HepG2 (cell line): ENCODE measurements around the gene CFAP92. TPM values are rescaled to one million over a fixed set of nuclear protein-coding genes. Genes with fewer than 3 reads are reported as not detected.

Experiments
- ATF7-NPFF ChIP-seq: sonication (generic); formaldehyde crosslinking; IDR thresholded peaks from 2 replicates; pipeline ENCODE4 v1.8.1; 2023; ENCODE audit warnings: mild to moderate bottlenecking, low read depth, missing genetic modification reagents, moderate library complexity
- BATF2 ChIP-seq: sonication (generic); formaldehyde crosslinking; IDR thresholded peaks from 2 replicates; pipeline ENCODE4 v1.8.0; 2022; ENCODE audit warnings: mild to moderate bottlenecking, missing genetic modification reagents, moderate library complexity
- ELF1 ChIP-seq: sonication (generic); formaldehyde crosslinking; IDR thresholded peaks from 2 replicates; pipeline ENCODE4 v1.4.0; 2020; ENCODE audit warnings: missing genetic modification reagents
- HOXA5 ChIP-seq: sonication (generic); formaldehyde crosslinking; IDR thresholded peaks from 2 replicates; pipeline ENCODE4 v1.4.0; 2020; ENCODE audit warnings: missing genetic modification reagents
- KDM2A ChIP-seq: sonication (generic); formaldehyde crosslinking; IDR thresholded peaks from 2 replicates; pipeline ENCODE4 v1.4.0; 2020; ENCODE audit warnings: low read depth, missing genetic modification reagents, borderline replicate concordance
- KDM3A ChIP-seq: IDR thresholded peaks from 2 replicates; pipeline ENCODE4 v1.6.1; 2018; ENCODE audit warnings: low read depth, missing compliant biosample characterization
- NAIF1 ChIP-seq: sonication (generic); formaldehyde crosslinking; IDR thresholded peaks from 2 replicates; pipeline ENCODE4 v1.5.0; 2020; ENCODE audit warnings: mild to moderate bottlenecking, missing genetic modification reagents, borderline replicate concordance
- NFKB2 ChIP-seq: sonication (generic); formaldehyde crosslinking; IDR thresholded peaks from 2 replicates; pipeline ENCODE4 v1.4.0; 2020; ENCODE audit warnings: missing genetic modification reagents, borderline replicate concordance
- NFYB ChIP-seq: sonication (generic); formaldehyde crosslinking; IDR thresholded peaks from 2 replicates; pipeline ENCODE4 v1.4.0; 2020; ENCODE audit warnings: missing genetic modification reagents
- NFYC ChIP-seq: IDR thresholded peaks from 2 replicates; pipeline ENCODE4 v1.6.1; 2016; ENCODE audit warnings: missing genetic modification reagents, missing compliant biosample characterization
- RFXAP ChIP-seq: sonication (generic); formaldehyde crosslinking; IDR thresholded peaks from 2 replicates; pipeline ENCODE4 v1.4.0; 2020; ENCODE audit warnings: missing genetic modification reagents, borderline replicate concordance
- SNAI1 ChIP-seq: sonication (generic); formaldehyde crosslinking; IDR thresholded peaks from 2 replicates; pipeline ENCODE4 v1.5.0; 2020; ENCODE audit warnings: mild to moderate bottlenecking, missing genetic modification reagents, borderline replicate concordance
- SNAPC2 ChIP-seq: sonication (generic); formaldehyde crosslinking; IDR thresholded peaks from 2 replicates; pipeline ENCODE4 v1.8.1; 2022; ENCODE audit warnings: mild to moderate bottlenecking, missing genetic modification reagents
- TMF1 ChIP-seq: sonication (generic); formaldehyde crosslinking; IDR thresholded peaks from 2 replicates; pipeline ENCODE4 v1.8.1; 2022; ENCODE audit warnings: low read depth, missing genetic modification reagents
- ZGPAT ChIP-seq: IDR thresholded peaks from 2 replicates; pipeline ENCODE4 v1.6.1; 2016; ENCODE audit warnings: mild to moderate bottlenecking
- ZMYM2 ChIP-seq: sonication (generic); formaldehyde crosslinking; IDR thresholded peaks from 2 replicates; pipeline ENCODE4 v1.8.0; 2022; ENCODE audit warnings: mild to moderate bottlenecking, missing genetic modification reagents
- ZNF180 ChIP-seq: sonication (generic); formaldehyde crosslinking; IDR thresholded peaks from 2 replicates; pipeline ENCODE4 v1.4.0; 2020; ENCODE audit warnings: low read depth, missing genetic modification reagents, borderline replicate concordance
- ZNF224 ChIP-seq: sonication (generic); formaldehyde crosslinking; IDR thresholded peaks from 2 replicates; pipeline ENCODE4 v1.5.0; 2020; ENCODE audit warnings: mild to moderate bottlenecking, missing genetic modification reagents
- ZNF232 ChIP-seq: sonication (generic); formaldehyde crosslinking; IDR thresholded peaks from 2 replicates; pipeline ENCODE4 v1.4.0; 2020; ENCODE audit warnings: missing genetic modification reagents, borderline replicate concordance
- ZNF256 ChIP-seq: sonication (generic); formaldehyde crosslinking; conservative IDR thresholded peaks from 2 replicates; pipeline ENCODE4 v1.4.0; 2020; ENCODE audit warnings: missing genetic modification reagents
- ZNF547 ChIP-seq: sonication (generic); formaldehyde crosslinking; IDR thresholded peaks from 2 replicates; pipeline ENCODE4 v1.5.1; 2020; ENCODE audit warnings: mild to moderate bottlenecking, missing genetic modification reagents
- ZNF563 ChIP-seq: sonication (generic); formaldehyde crosslinking; IDR thresholded peaks from 2 replicates; pipeline ENCODE4 v1.8.0; 2022; ENCODE audit warnings: mild to moderate bottlenecking, moderate library complexity, missing genetic modification reagents
- polyA plus RNA-seq, 8 experiments: library from polyadenylated mRNA; depleted of rRNA in 3 of 8; stranded (reverse) in 7 of 8; unstranded in 1 of 8; fragments of >200 nt; fragmentation: Illumina TruSeq in 4 of 8; extraction: Trizol in 4 of 8; gene quantifications; 2 replicates each; pipeline versions ENCODE4 v1.2.1 to v1.2.3, GENCODE V29; 2011 to 2016; ENCODE audit warnings: low read depth in 4 of 8, missing spikeins in 1 of 8, mixed read lengths in 1 of 8; ENCODE audit not compliant: insufficient read depth in 1 of 8
- total RNA-seq, 5 experiments: library from RNA; depleted of rRNA; stranded (reverse); fragments of >200 nt; fragmentation: Illumina TruSeq; extraction: Trizol; gene quantifications; 2 replicates each; pipeline ENCODE4 v1.2.3, GENCODE V29; 2016; ENCODE audit warnings: low read depth in 1 of 5
- TF ChIP-seq, protein P1 (sequence below): sonication (generic); formaldehyde crosslinking; IDR thresholded peaks from 2 replicates; pipeline ENCODE4 v1.4.0; 2020; ENCODE audit warnings: missing genetic modification reagents
- TF ChIP-seq, protein P2 (sequence below): sonication (generic); formaldehyde crosslinking; IDR thresholded peaks from 2 replicates; pipeline ENCODE4 v1.9.0; 2022; ENCODE audit warnings: low read depth, missing genetic modification reagents

CFAP92 gene
- total and polyA plus RNA-seq, 2 of the 13 experiments (the other 11 are each of a cell fraction or from before 2014, with no cell fraction given), result 0.18 to 0.46 TPM

- 0 out of 2 replicates have a peak, but pooled peaks have one; percentile 39 for TF ChIP-seq ELF1 (CRISPR knock-in tag)
- TF ChIP-seq ZNF547 (CRISPR knock-in tag), result no peak
- no peak for TF ChIP-seq TMF1 (CRISPR knock-in tag)
- TF ChIP-seq, protein P1, sequence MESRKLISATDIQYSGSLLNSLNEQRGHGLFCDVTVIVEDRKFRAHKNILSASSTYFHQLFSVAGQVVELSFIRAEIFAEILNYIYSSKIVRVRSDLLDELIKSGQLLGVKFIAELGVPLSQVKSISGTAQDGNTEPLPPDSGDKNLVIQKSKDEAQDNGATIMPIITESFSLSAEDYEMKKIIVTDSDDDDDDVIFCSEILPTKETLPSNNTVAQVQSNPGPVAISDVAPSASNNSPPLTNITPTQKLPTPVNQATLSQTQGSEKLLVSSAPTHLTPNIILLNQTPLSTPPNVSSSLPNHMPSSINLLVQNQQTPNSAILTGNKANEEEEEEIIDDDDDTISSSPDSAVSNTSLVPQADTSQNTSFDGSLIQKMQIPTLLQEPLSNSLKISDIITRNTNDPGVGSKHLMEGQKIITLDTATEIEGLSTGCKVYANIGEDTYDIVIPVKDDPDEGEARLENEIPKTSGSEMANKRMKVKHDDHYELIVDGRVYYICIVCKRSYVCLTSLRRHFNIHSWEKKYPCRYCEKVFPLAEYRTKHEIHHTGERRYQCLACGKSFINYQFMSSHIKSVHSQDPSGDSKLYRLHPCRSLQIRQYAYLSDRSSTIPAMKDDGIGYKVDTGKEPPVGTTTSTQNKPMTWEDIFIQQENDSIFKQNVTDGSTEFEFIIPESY (CRISPR knock-in tag), result peak; percentile 56; the same call in 1 of the 2 replicates
- peak; percentile 65; the same call in 1 of the 2 replicates for TF ChIP-seq RFXAP (CRISPR knock-in tag)
- peak; percentile 74 for TF ChIP-seq NFYB (CRISPR knock-in tag)
- peak; percentile 66; the same call in 1 of the 2 replicates for TF ChIP-seq NFKB2 (CRISPR knock-in tag)
- 0 out of 2 replicates have a peak, but pooled peaks have one; percentile 48 for TF ChIP-seq SNAPC2 (CRISPR knock-in tag)
- TF ChIP-seq ZGPAT (CRISPR knock-in tag), result peak; percentile 20; the same call in 1 of the 2 replicates
- TF ChIP-seq ZNF180 (CRISPR knock-in tag), result no peak
- TF ChIP-seq ZMYM2 (CRISPR knock-in tag), result no peak
- peak; percentile 62; the same call in 1 of the 2 replicates for TF ChIP-seq ZNF232 (CRISPR knock-in tag)
- TF ChIP-seq ZNF224 (CRISPR knock-in tag), result no peak
- 0 out of 2 replicates have a peak, but pooled peaks have one; percentile 57 for TF ChIP-seq ZNF256 (CRISPR knock-in tag)
- TF ChIP-seq KDM2A (CRISPR knock-in tag), result peak; percentile 47; the same call in 1 of the 2 replicates
- TF ChIP-seq KDM3A, result no peak
- TF ChIP-seq HOXA5 (CRISPR knock-in tag), result 0 out of 2 replicates have a peak, but pooled peaks have one; percentile 55
- no peak for TF ChIP-seq NAIF1 (CRISPR knock-in tag)
- no peak for TF ChIP-seq BATF2 (CRISPR knock-in tag)
- TF ChIP-seq SNAI1 (CRISPR knock-in tag), result no peak; the same call in 1 of the 2 replicates
- TF ChIP-seq NFYC, result peak; percentile 79
- TF ChIP-seq ATF7-NPFF (CRISPR knock-in tag), result peak; percentile 15; the same call in 1 of the 2 replicates
- TF ChIP-seq, protein P2, sequence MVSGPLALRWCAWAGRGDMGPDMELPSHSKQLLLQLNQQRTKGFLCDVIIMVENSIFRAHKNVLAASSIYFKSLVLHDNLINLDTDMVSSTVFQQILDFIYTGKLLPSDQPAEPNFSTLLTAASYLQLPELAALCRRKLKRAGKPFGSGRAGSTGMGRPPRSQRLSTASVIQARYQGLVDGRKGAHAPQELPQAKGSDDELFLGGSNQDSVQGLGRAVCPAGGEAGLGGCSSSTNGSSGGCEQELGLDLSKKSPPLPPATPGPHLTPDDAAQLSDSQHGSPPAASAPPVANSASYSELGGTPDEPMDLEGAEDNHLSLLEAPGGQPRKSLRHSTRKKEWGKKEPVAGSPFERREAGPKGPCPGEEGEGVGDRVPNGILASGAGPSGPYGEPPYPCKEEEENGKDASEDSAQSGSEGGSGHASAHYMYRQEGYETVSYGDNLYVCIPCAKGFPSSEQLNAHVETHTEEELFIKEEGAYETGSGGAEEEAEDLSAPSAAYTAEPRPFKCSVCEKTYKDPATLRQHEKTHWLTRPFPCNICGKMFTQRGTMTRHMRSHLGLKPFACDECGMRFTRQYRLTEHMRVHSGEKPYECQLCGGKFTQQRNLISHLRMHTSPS (CRISPR knock-in tag), result no peak
- 0 out of 2 replicates have a peak, but pooled peaks have one; percentile 60 for TF ChIP-seq ZNF563
Observed at GRCh38 chr3:129026728-129027543, 33.1 kb upstream of the CFAP92 start (continued).
